ENCODE measurements around the gene SCIN.

DNA sequence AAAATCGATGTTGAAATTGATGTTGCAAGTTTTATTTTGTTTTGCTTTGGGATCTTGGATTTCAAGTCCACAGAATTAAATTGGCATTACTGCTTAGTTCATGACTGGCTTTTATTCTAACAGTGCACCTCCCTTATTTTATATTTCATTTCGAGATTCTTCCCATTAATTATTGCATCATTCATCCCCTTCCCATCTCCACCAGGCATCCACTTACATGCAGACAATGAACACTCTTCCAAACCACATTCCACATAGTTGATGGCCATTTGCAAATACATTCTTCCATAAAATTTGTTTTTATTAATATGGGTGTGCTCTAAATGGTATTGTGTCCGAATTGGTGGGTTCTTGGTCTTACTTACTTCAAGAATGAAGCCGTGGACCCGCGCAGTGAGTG lies 15.6 kb upstream of the SCIN start:
- TF ChIP-seq, protein P1, sequence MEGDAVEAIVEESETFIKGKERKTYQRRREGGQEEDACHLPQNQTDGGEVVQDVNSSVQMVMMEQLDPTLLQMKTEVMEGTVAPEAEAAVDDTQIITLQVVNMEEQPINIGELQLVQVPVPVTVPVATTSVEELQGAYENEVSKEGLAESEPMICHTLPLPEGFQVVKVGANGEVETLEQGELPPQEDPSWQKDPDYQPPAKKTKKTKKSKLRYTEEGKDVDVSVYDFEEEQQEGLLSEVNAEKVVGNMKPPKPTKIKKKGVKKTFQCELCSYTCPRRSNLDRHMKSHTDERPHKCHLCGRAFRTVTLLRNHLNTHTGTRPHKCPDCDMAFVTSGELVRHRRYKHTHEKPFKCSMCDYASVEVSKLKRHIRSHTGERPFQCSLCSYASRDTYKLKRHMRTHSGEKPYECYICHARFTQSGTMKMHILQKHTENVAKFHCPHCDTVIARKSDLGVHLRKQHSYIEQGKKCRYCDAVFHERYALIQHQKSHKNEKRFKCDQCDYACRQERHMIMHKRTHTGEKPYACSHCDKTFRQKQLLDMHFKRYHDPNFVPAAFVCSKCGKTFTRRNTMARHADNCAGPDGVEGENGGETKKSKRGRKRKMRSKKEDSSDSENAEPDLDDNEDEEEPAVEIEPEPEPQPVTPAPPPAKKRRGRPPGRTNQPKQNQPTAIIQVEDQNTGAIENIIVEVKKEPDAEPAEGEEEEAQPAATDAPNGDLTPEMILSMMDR (IDR thresholded peaks at IDR 0.05), result no peak
- no peak for TF ChIP-seq EZH2 (IDR thresholded peaks at IDR 0.05; ENCODE audit: borderline replicate concordance, insufficient read depth, low read depth, low read length, poor library complexity, severe bottlenecking)
